Measurements from ENCODE around the gene PLEKHB2. TPM values are rescaled to one million over a fixed set of nuclear protein-coding genes. Genes with fewer than 3 reads are reported as not detected.

Gene PLEKHB2
- total and polyA plus RNA-seq, 9 of the 15 experiments (the other 6 are each of a cell fraction or from before 2014, with no cell fraction given) = 41.3 to 71.5 (median 50.2) TPM

DNA sequence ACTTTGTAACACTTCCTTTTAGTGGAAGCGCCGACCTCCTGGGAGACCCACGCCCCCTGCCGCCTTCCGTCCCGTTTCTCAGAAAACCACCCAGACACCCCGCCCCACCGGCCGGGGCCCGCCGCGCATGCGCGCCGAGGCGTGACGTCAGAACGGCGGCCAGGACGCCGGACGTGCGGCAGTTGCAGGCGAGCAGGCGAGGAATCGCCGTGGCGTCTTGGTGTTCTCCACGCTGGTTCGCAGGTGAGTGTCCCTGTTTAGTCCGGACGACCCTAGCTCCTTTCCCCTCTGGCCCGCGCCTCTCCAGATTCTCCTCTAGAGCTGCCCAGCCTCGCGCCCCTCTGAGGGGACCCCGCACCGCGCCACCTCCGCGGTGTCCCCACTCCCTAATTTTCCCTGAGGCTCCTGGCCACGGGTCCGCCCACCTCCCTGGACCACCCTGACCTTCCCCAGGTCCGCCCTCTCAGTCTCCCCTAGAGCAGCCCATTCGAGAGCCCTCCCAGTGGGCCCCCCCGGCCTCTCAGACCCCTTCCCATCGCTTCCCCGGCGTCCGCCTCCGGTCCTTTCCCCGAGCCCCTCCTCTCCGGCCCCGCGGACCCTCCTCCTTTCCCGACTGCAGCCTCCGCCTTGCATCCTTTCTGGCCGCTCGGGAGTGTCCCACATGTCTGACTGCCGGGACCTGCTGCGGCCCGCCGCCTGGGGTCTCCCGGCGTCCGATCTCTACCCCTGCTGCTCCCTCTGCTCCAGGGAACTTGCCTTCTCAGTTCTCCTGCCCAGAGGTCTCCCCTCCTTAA lies at the start of gene PLEKHB2 (continued):
- TF ChIP-seq, protein P1, sequence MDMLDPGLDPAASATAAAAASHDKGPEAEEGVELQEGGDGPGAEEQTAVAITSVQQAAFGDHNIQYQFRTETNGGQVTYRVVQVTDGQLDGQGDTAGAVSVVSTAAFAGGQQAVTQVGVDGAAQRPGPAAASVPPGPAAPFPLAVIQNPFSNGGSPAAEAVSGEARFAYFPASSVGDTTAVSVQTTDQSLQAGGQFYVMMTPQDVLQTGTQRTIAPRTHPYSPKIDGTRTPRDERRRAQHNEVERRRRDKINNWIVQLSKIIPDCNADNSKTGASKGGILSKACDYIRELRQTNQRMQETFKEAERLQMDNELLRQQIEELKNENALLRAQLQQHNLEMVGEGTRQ (CRISPR knock-in tag; IDR thresholded peaks at IDR 0.05) = no peak
- no peak for TF ChIP-seq ZNF699 (CRISPR knock-in tag; IDR thresholded peaks at IDR 0.05; ENCODE audit: insufficient replicate concordance)
- TF ChIP-seq, protein P2, sequence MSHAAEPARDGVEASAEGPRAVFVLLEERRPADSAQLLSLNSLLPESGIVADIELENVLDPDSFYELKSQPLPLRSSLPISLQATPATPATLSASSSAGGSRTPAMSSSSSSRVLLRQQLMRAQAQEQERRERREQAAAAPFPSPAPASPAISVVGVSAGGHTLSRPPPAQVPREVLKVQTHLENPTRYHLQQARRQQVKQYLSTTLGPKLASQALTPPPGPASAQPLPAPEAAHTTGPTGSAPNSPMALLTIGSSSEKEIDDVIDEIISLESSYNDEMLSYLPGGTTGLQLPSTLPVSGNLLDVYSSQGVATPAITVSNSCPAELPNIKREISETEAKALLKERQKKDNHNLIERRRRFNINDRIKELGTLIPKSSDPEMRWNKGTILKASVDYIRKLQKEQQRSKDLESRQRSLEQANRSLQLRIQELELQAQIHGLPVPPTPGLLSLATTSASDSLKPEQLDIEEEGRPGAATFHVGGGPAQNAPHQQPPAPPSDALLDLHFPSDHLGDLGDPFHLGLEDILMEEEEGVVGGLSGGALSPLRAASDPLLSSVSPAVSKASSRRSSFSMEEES (CRISPR knock-in tag; IDR thresholded peaks at IDR 0.05) = no peak
- no peak for TF ChIP-seq ZNF707 (CRISPR knock-in tag; conservative IDR thresholded peaks at IDR 0.05)
- no peak for TF ChIP-seq ZSCAN29 (IDR thresholded peaks at IDR 0.05)
- TF ChIP-seq MYC (IDR thresholded peaks at IDR 0.05; ENCODE audit: low read depth, low read length) = peak; percentile 77
- TF ChIP-seq MYC (CRISPR knock-in tag; IDR thresholded peaks at IDR 0.05; ENCODE audit: borderline replicate concordance, low read depth) = no peak; the same call in 1 of the 2 replicates
- no peak for TF ChIP-seq ZNF12 (CRISPR knock-in tag; IDR thresholded peaks at IDR 0.05)
- no peak for TF ChIP-seq SIN3B (IDR thresholded peaks at IDR 0.05; ENCODE audit: low read depth)
- TF ChIP-seq POLR3G (IDR thresholded peaks at IDR 0.05; ENCODE audit: extremely low read depth, insufficient read length, insufficient replicate concordance) = no peak
- TF ChIP-seq, protein P3, sequence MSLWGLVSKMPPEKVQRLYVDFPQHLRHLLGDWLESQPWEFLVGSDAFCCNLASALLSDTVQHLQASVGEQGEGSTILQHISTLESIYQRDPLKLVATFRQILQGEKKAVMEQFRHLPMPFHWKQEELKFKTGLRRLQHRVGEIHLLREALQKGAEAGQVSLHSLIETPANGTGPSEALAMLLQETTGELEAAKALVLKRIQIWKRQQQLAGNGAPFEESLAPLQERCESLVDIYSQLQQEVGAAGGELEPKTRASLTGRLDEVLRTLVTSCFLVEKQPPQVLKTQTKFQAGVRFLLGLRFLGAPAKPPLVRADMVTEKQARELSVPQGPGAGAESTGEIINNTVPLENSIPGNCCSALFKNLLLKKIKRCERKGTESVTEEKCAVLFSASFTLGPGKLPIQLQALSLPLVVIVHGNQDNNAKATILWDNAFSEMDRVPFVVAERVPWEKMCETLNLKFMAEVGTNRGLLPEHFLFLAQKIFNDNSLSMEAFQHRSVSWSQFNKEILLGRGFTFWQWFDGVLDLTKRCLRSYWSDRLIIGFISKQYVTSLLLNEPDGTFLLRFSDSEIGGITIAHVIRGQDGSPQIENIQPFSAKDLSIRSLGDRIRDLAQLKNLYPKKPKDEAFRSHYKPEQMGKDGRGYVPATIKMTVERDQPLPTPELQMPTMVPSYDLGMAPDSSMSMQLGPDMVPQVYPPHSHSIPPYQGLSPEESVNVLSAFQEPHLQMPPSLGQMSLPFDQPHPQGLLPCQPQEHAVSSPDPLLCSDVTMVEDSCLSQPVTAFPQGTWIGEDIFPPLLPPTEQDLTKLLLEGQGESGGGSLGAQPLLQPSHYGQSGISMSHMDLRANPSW (CRISPR knock-in tag; IDR thresholded peaks at IDR 0.05) = no peak
- TF ChIP-seq TAF15 (IDR thresholded peaks at IDR 0.05; ENCODE audit: low read depth, low read length) = no peak
- TF ChIP-seq CAMTA2 (CRISPR knock-in tag; conservative IDR thresholded peaks at IDR 0.05) = no peak
- no peak for TF ChIP-seq ZNF507 (tag; conservative IDR thresholded peaks at IDR 0.05)
- no peak for TF ChIP-seq MCM7 (IDR thresholded peaks at IDR 0.05)
- no peak for TF ChIP-seq MED1 (CRISPR knock-in tag; IDR thresholded peaks at IDR 0.05; ENCODE audit: borderline replicate concordance)
- 0 out of 2 replicates have a peak, but pooled peaks have one; percentile 54 for TF ChIP-seq EGR1 (conservative IDR thresholded peaks at IDR 0.05)
- 0 out of 2 replicates have a peak, but pooled peaks have one; percentile 22 for TF ChIP-seq NCOA1 (IDR thresholded peaks at IDR 0.05; ENCODE audit: low read depth)
- TF ChIP-seq PHF20 (IDR thresholded peaks at IDR 0.05; ENCODE audit: partially characterized antibody) = no peak
- TF ChIP-seq TAF9B (IDR thresholded peaks at IDR 0.05; ENCODE audit: partially characterized antibody) = peak; percentile 49
